T-helper 17 cell (primary cell): ENCODE measurements around the gene ATP4B. TPM values are rescaled to one million over a fixed set of nuclear protein-coding genes. Genes with fewer than 3 reads are reported as not detected.

Experiments used
- total RNA-seq, 4 donors: library from RNA in 2 of 4; stranded (reverse) in 2 of 4; gene quantifications; one replicate each; pipeline ENCODE4 v1.2.3 and lab custom pipeline; 2022 to 2026

Gene ATP4B
- total RNA-seq, 2 donors from 2014 or later, result not detected

Other genes with a start within 250 kb of the ATP4B start
- gene ADPRHL1, start 204.7 kb downstream of the ATP4B start, total RNA-seq, result under 1 TPM; 0.21 to 0.94 TPM
- 10 to 100 TPM; 12.8 to 15.2 TPM for gene DCUN1D2, start 167.5 kb downstream of the ATP4B start, total RNA-seq
- 10 to 100 TPM; 31.1 to 33.6 TPM for gene TFDP1, start 73.4 kb downstream of the ATP4B start, total RNA-seq
- gene GRK1, start 9.0 kb upstream of the ATP4B start, total RNA-seq, result under 1 TPM in 1 of 2 donors, not detected in 1; 0.07 TPM
- 1 to 10 TPM in 1 of 2 donors, under 1 TPM in 1; 0.86 to 1.4 TPM for gene TMEM255B, start 101.0 kb upstream of the ATP4B start, total RNA-seq
- 1 to 10 TPM; 2.2 to 3.8 TPM for gene GAS6, start 205.9 kb upstream of the ATP4B start, total RNA-seq